ENCODE results near the gene PHKA2. TPM values are rescaled to one million over a fixed set of nuclear protein-coding genes. Genes with fewer than 3 reads are reported as not detected.
A peak's percentile ranks its signal among the peaks of the same experiment; 100 is the strongest.

The PHKA2 gene
- total RNA-seq, 1 experiment from 2014 or later, result 24.6 TPM

GRCh38 chrX:18941896-18942295 lies 42.0 kb downstream of the PHKA2 start:
- ATAC-seq (no peak), DNase-seq (no peak)
- H3K79me2 ChIP-seq (ENCODE audit: low read length), result no peaks in the 10 kb centered on the region
- no peaks in the 10 kb centered on the region for H3K9me2 ChIP-seq (replicated peaks; ENCODE audit: low read length)
- CTCF ChIA-PET, result no interaction called here
- no peak overlapping the region for H3K4me2 ChIP-seq (ENCODE audit: low read length)
- H3K4me1 ChIP-seq (ENCODE audit: insufficient read depth, low read length), result peaks cover 31% of the 10 kb centered on the region
- intact Hi-C loops (cut with micrococcal nuclease), result no loop called here
- no peak overlapping the region for H3K9ac ChIP-seq (ENCODE audit: low read length)
- POLR2A ChIA-PET (ENCODE audit: unreplicated experiment), result no interaction called here
- no peaks in the 10 kb centered on the region for H3K9me3 ChIP-seq (ENCODE audit: low read length)
- peaks cover 26% of the 10 kb centered on the region for H3K36me3 ChIP-seq (ENCODE audit: low read depth, low read length)
- H2AFZ ChIP-seq (ENCODE audit: low read length), result no peak overlapping the region
- no peak overlapping the region for H3K27ac ChIP-seq (ENCODE audit: low read length)
- BruUV-seq (replicated peaks), result no TSS peak
- no peak overlapping the region for H3K4me3 ChIP-seq (ENCODE audit: low read length)
- no peaks in the 10 kb centered on the region for H4K20me1 ChIP-seq (ENCODE audit: low read length)
- H3F3A ChIP-seq (ENCODE audit: low read length, unreplicated experiment), result no peaks in the 10 kb centered on the region
- TF ChIP-seq EZH2phosphoT487 (IDR thresholded peaks at IDR 0.05; ENCODE audit: borderline replicate concordance, low read length), result no peak
- TF ChIP-seq CTCF (conservative IDR thresholded peaks at IDR 0.05; ENCODE audit: low read depth, low read length), result no peak
- no peak for TF ChIP-seq EZH2 (IDR thresholded peaks at IDR 0.05; ENCODE audit: low read length, unreplicated experiment)
- H3K27me3 ChIP-seq (ENCODE audit: low read length), result no peaks in the 10 kb centered on the region

DNA sequence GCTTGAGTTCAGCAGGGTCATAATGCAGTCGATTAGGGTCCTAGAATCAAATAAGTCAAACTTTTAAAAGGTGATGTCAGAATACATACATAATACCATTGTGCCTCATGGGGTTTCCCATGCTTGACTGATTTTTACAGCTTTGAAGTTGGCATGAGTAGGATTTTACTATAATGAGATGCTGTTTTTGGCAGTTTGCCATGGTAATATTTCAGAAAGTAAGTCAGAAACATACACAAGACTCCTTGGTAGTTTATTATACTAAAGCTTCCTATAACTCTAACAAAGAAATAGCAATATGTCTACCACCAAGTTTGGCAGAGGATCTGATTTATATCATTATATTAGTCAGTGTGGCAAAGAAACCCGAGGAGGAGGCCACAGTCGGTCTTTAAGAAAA lies 45.2 kb downstream of the PHKA2 start:
- H3K4me1 ChIP-seq (ENCODE audit: insufficient read depth, low read length), result peaks cover 22% of the 10 kb centered on the region
- H3K9me2 ChIP-seq (replicated peaks; ENCODE audit: low read length), result no peaks in the 10 kb centered on the region
- H4K20me1 ChIP-seq (ENCODE audit: low read length), result no peaks in the 10 kb centered on the region
- H3K79me2 ChIP-seq (ENCODE audit: low read length), result no peaks in the 10 kb centered on the region
- no peaks in the 10 kb centered on the region for H3K27me3 ChIP-seq (ENCODE audit: low read length)
- POLR2A ChIA-PET (ENCODE audit: unreplicated experiment), result no interaction called here
- H2AFZ ChIP-seq (ENCODE audit: low read length), result no peak overlapping the region
- ATAC-seq (peak; percentile 94), DNase-seq (peak; percentile 80)
- no peak overlapping the region for H3K4me3 ChIP-seq (ENCODE audit: low read length)
- BruUV-seq (replicated peaks), result no TSS peak
- H3K9me3 ChIP-seq (ENCODE audit: low read length), result no peaks in the 10 kb centered on the region
- no peak for TF ChIP-seq EZH2 (IDR thresholded peaks at IDR 0.05; ENCODE audit: low read length, unreplicated experiment)
- no peak for TF ChIP-seq EZH2phosphoT487 (IDR thresholded peaks at IDR 0.05; ENCODE audit: borderline replicate concordance, low read length)
- no peak for TF ChIP-seq CTCF (conservative IDR thresholded peaks at IDR 0.05; ENCODE audit: low read depth, low read length)
- H3K36me3 ChIP-seq (ENCODE audit: low read depth, low read length), result peaks cover 25% of the 10 kb centered on the region
- intact Hi-C loops (cut with micrococcal nuclease), result loop anchor here (1.0 to 2.0 kb wide), 2 partner anchors 16 to 56 kb away; no protein-coding TSS in a partner anchor
- peak overlapping the region; percentile 33 for H3K4me2 ChIP-seq (ENCODE audit: low read length)
- no peaks in the 10 kb centered on the region for H3F3A ChIP-seq (ENCODE audit: low read length, unreplicated experiment)
- H3K27ac ChIP-seq (ENCODE audit: low read length), result peak overlapping the region; percentile 44
- H3K9ac ChIP-seq (ENCODE audit: low read length), result no peak overlapping the region
- CTCF ChIA-PET, result interaction anchor here (0.6 to 1.3 kb wide), 4 partner anchors 53 to 247 kb away, joined by 3 read pairs; no protein-coding TSS in a partner anchor

GRCh38 chrX:18937173-18937572 lies 46.7 kb downstream of the PHKA2 start:
- Histone ChIP-seq H3K9ac (ENCODE audit: low read length) (no peak overlapping the region), H3K9me2 (replicated peaks; ENCODE audit: low read length) (no peaks in the 10 kb centered on the region), H3K4me1 (ENCODE audit: insufficient read depth, low read length) (peaks cover 22% of the 10 kb centered on the region), H2AFZ (ENCODE audit: low read length) (no peak overlapping the region), H3K27me3 (ENCODE audit: low read length) (no peaks in the 10 kb centered on the region), H3K36me3 (ENCODE audit: low read depth, low read length) (peaks cover 25% of the 10 kb centered on the region), H3K27ac (ENCODE audit: low read length) (no peak overlapping the region), H3K9me3 (ENCODE audit: low read length) (no peaks in the 10 kb centered on the region), H3K79me2 (ENCODE audit: low read length) (no peaks in the 10 kb centered on the region), H3F3A (ENCODE audit: low read length, unreplicated experiment) (no peaks in the 10 kb centered on the region), H4K20me1 (ENCODE audit: low read length) (no peaks in the 10 kb centered on the region), H3K4me2 (ENCODE audit: low read length) (no peak overlapping the region), H3K4me3 (ENCODE audit: low read length) (no peak overlapping the region)
- CTCF ChIA-PET, result no interaction called here
- no peak for ATAC-seq
- intact Hi-C loops (cut with micrococcal nuclease), result no loop called here
- BruUV-seq (replicated peaks), result no TSS peak
- DNase-seq, result no peak
- POLR2A ChIA-PET (ENCODE audit: unreplicated experiment), result no interaction called here
- TF ChIP-seq EZH2phosphoT487 (IDR thresholded peaks at IDR 0.05; ENCODE audit: borderline replicate concordance, low read length) (no peak), CTCF (conservative IDR thresholded peaks at IDR 0.05; ENCODE audit: low read depth, low read length) (no peak), EZH2 (IDR thresholded peaks at IDR 0.05; ENCODE audit: low read length, unreplicated experiment) (no peak)

All from PC-3 (cell line).